Esophagus muscularis mucosa (tissue), 3 donors: Measurements from ENCODE around the gene GALNT18.

ENCODE experiments used
- CTCF ChIP-seq, 3 experiments: fragments of 200-600 bp in 2 of 3; fragments of 450-650 bp in 1 of 3; sonication (generic) in 2 of 3; IDR thresholded peaks; one replicate each; pipeline ENCODE4 v1.5.1; 2017 to 2019; ENCODE audit warnings: antibody characterized with exemption in 3 of 3, mild to moderate bottlenecking in 2 of 3, moderate library complexity in 1 of 3
- POLR2A ChIP-seq: fragments of 450-650 bp; IDR thresholded peaks from one replicate; pipeline ENCODE4 v1.6.1; 2017; ENCODE audit warnings: antibody characterized with exemption, moderate library complexity, mild to moderate bottlenecking, low read depth

GRCh38 chr11:11525283-11525682 lies 96.5 kb downstream of the GALNT18 start:
- no peak for TF ChIP-seq CTCF (IDR thresholded peaks at IDR 0.05)
- TF ChIP-seq POLR2A: no peak
